A549 (cell line): ENCODE data around the gene OLFM1. TPM values are rescaled to one million over a fixed set of nuclear protein-coding genes. Genes with fewer than 3 reads are reported as not detected.

ENCODE experiments used
- ATAC-seq, 2 experiments: fragments of 200-7000 bp in 1 of 2; fragments of >200 bp in 1 of 2; cut with Nextera tagmentation in 1 of 2; cut with Tn5 transposase in 1 of 2; 3 replicates each; pipeline versions ENCODE4 v1.8.0 to v1.9.1; 2018 to 2020; ENCODE audit warnings: mild to moderate bottlenecking in 1 of 2, moderate library complexity in 1 of 2
- CTCF ChIA-PET: fragments of 300-600 bp; sonication (Branson Sonifier 250); formaldehyde crosslinking; extraction: SDS; loops from one replicate; lab custom pipeline; 2021; ENCODE audit warnings: antibody characterized with exemption, inconsistent platforms; lab: Yijun Ruan, JAX
- POLR2A ChIA-PET: fragments of 350-600 bp; formaldehyde crosslinking; extraction: SDS; loops from one replicate; lab custom pipeline; 2021; ENCODE audit warnings: antibody characterized with exemption, inconsistent platforms; lab: Yijun Ruan, JAX
- DNase-seq, 2 experiments: peaks; one replicate each; pipeline versions ENCODE4 v3.0.0 to v3.0.0-alpha.2; 2011 to 2016; ENCODE audit warnings: low read depth in 1 of 2, low spot score in 1 of 2
- FAIRE-seq: peaks from 2 replicates; lab custom pipeline; 2011; peaks lifted over from hg19 to GRCh38; lab: Jason Lieb, UNC
- H3K27ac ChIP-seq, 2 experiments: fragments of >200 bp; sonication (Bioruptor Twin); formaldehyde crosslinking; 3 replicates each; pipeline ENCODE4 v1.5.1; 2016 to 2017
- H3K4me1 ChIP-seq: fragments of >200 bp; sonication (Bioruptor Twin); formaldehyde crosslinking; 3 replicates; pipeline ENCODE4 v1.6.1; 2016
- H3K4me2 ChIP-seq: fragments of >200 bp; sonication (Bioruptor Twin); formaldehyde crosslinking; 3 replicates; pipeline ENCODE4 v1.6.1; 2016
- H3K4me3 ChIP-seq: fragments of >200 bp; sonication (Bioruptor Twin); formaldehyde crosslinking; 3 replicates; pipeline ENCODE4 v1.5.1; 2016
- H3K9me3 ChIP-seq: fragments of >200 bp; sonication (Bioruptor Twin); formaldehyde crosslinking; 3 replicates; pipeline ENCODE4 v1.6.1; 2016
- CBX2 ChIP-seq: fragments of 200-600 bp; sonication (generic); IDR thresholded peaks from 2 replicates; pipeline ENCODE4 v1.6.1; 2016; ENCODE audit warnings: low read depth, mild to moderate bottlenecking, borderline replicate concordance
- CBX8 ChIP-seq: fragments of 200-600 bp; sonication (generic); IDR thresholded peaks from 2 replicates; pipeline ENCODE4 v1.6.1; 2016
- ESRRA ChIP-seq: fragments of 150-350 bp; IDR thresholded peaks from 2 replicates; pipeline ENCODE4 v1.6.1; 2014; ENCODE audit warnings: mild to moderate bottlenecking, low read length, borderline replicate concordance
- FOSB ChIP-seq: fragments of 250-450 bp; sonication (Bioruptor Pico); IDR thresholded peaks from 2 replicates; pipeline ENCODE4 v1.5.0; 2020; ENCODE audit warnings: mild to moderate bottlenecking, moderate library complexity
- GATA3 ChIP-seq: IDR thresholded peaks from 2 replicates; pipeline ENCODE4 v1.6.1; 2012; ENCODE audit warnings: borderline replicate concordance
- HOXB5 ChIP-seq: fragments of 250-450 bp; sonication (Bioruptor Pico); IDR thresholded peaks from 2 replicates; pipeline ENCODE4 v1.5.0; 2020; ENCODE audit warnings: mild to moderate bottlenecking, moderate library complexity
- KDM1A ChIP-seq: fragments of 200-600 bp; sonication (generic); IDR thresholded peaks from 2 replicates; pipeline ENCODE4 v1.6.1; 2016; ENCODE audit warnings: low read depth, mild to moderate bottlenecking
- KDM5A ChIP-seq: fragments of 200-600 bp; sonication (generic); IDR thresholded peaks from 2 replicates; pipeline ENCODE4 v1.6.1; 2016; ENCODE audit warnings: antibody characterized with exemption, mild to moderate bottlenecking
- MAFK ChIP-seq: fragments of 450-650 bp; IDR thresholded peaks from 2 replicates; pipeline ENCODE4 v1.6.1; 2014; ENCODE audit not compliant: partially characterized antibody
- NPAS2 ChIP-seq: fragments of 250-450 bp; sonication (Bioruptor Pico); IDR thresholded peaks from 2 replicates; pipeline ENCODE4 v1.8.0; 2022; ENCODE audit warnings: mild to moderate bottlenecking, moderate library complexity, borderline replicate concordance
- NR3C1 ChIP-seq: fragments of >200 bp; sonication (Bioruptor Twin); formaldehyde crosslinking; IDR thresholded peaks from 3 replicates; pipeline ENCODE4 v1.6.1; 2017
- RCOR1 ChIP-seq: fragments of 150-350 bp; IDR thresholded peaks from 2 replicates; pipeline ENCODE4 v1.6.1; 2014; ENCODE audit warnings: antibody characterized with exemption, low read length, low read depth
- RFX5 ChIP-seq: fragments of 450-650 bp; IDR thresholded peaks from 2 replicates; pipeline ENCODE4 v1.7.1; 2014; ENCODE audit warnings: antibody characterized with exemption, mild to moderate bottlenecking, moderate library complexity
- SMC3 ChIP-seq: fragments of >200 bp; sonication (Bioruptor Twin); formaldehyde crosslinking; IDR thresholded peaks from 3 replicates; pipeline ENCODE4 v1.6.1; 2018; ENCODE audit warnings: inconsistent platforms
- TFCP2L1 ChIP-seq: fragments of 250-450 bp; sonication (Bioruptor Pico); IDR thresholded peaks from 2 replicates; pipeline ENCODE4 v1.5.0; 2021; ENCODE audit warnings: mild to moderate bottlenecking
- ZC3H11A ChIP-seq: fragments of 450-650 bp; IDR thresholded peaks from 2 replicates; pipeline ENCODE4 v1.6.1; 2014; ENCODE audit warnings: antibody characterized with exemption, mild to moderate bottlenecking
- ZSCAN20 ChIP-seq: fragments of 250-450 bp; sonication (Bioruptor Pico); IDR thresholded peaks from 2 replicates; pipeline ENCODE4 v1.8.0; 2022; ENCODE audit warnings: mild to moderate bottlenecking, moderate library complexity
- WGBS: methylation state at CpG from one replicate; pipeline ENCODE4 v1.1.6; 2017; ENCODE audit errors: missing lambda C conversion rate; 5-methylcytosine and 5-hydroxymethylcytosine counted together
- polyA plus RNA-seq, 4 experiments: library from polyadenylated mRNA; depleted of rRNA in 3 of 4; stranded (reverse); fragments of >200 nt; fragmentation: RNase III in 1 of 4; extraction: RNeasy Plus Mini Kit Qiagen cat#74134 plus additional on column Dnase treatment in 1 of 4; gene quantifications; 2 replicates in 3 of 4; 3 replicates in 1 of 4; pipeline ENCODE4 v1.2.3, GENCODE V29; 2011 to 2017
- TF ChIP-seq, protein P1 (sequence below): IDR thresholded peaks from 2 replicates; pipeline ENCODE4 v1.6.1; 2012
- TF ChIP-seq, protein P2 (sequence below): IDR thresholded peaks from 2 replicates; pipeline ENCODE4 v1.6.1; 2012; ENCODE audit warnings: low read depth, borderline replicate concordance
- TF ChIP-seq, protein P3 (sequence below): IDR thresholded peaks from 2 replicates; pipeline ENCODE4 v1.6.1; 2012
- TF ChIP-seq, protein P4 (sequence below): fragments of 200-600 bp; sonication (generic); IDR thresholded peaks from 2 replicates; pipeline ENCODE4 v1.6.1; 2016; ENCODE audit warnings: antibody characterized with exemption, mild to moderate bottlenecking, moderate library complexity
- TF ChIP-seq, protein P5 (sequence below): fragments of >200 bp; sonication (Bioruptor Twin); formaldehyde crosslinking; IDR thresholded peaks from 2 replicates; pipeline ENCODE4 v1.6.1; 2016

Gene OLFM1
- polyA plus RNA-seq, 2 of the 4 experiments (the other 2 are of a cell fraction), result 2.7 to 10.5 TPM

DNA sequence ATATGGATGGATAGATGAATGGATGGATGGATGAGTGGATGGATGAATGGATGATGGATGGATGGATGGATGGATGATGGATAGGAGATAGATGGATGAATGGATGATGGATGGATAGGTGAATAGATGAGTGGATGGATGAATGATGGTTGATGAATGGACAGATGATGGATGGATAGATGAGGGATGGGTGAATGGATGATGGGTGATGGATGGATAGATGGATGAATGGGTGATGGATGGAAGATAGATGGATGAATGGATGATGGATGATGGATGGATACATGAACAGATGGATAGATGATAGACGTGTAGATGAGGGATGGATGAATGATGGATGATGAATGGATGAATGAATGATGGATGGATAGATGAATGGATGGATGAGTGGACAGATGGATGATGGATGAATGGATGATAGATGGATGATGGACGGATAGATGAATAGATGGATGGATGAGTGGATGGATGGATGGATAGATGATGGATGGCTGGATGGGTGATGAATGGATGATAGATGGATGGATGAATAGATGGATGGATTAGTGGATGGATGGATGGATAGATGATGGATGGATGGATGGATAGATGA lies 53.8 kb downstream of the OLFM1 start (continued):
- TF ChIP-seq NPAS2 (CRISPR knock-in tag) (no peak), RFX5 (no peak), ZSCAN20 (CRISPR knock-in tag) (no peak), SMC3 (no peak), NR3C1 (no peak), KDM5A (no peak)
- TF ChIP-seq, protein P1, sequence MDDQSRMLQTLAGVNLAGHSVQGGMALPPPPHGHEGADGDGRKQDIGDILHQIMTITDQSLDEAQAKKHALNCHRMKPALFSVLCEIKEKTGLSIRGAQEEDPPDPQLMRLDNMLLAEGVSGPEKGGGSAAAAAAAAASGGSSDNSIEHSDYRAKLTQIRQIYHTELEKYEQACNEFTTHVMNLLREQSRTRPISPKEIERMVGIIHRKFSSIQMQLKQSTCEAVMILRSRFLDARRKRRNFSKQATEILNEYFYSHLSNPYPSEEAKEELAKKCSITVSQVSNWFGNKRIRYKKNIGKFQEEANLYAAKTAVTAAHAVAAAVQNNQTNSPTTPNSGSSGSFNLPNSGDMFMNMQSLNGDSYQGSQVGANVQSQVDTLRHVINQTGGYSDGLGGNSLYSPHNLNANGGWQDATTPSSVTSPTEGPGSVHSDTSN, result no peak
- TF ChIP-seq, protein P2, sequence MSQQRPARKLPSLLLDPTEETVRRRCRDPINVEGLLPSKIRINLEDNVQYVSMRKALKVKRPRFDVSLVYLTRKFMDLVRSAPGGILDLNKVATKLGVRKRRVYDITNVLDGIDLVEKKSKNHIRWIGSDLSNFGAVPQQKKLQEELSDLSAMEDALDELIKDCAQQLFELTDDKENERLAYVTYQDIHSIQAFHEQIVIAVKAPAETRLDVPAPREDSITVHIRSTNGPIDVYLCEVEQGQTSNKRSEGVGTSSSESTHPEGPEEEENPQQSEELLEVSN, result no peak
- TF ChIP-seq, protein P3, sequence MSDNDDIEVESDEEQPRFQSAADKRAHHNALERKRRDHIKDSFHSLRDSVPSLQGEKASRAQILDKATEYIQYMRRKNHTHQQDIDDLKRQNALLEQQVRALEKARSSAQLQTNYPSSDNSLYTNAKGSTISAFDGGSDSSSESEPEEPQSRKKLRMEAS, result no peak

DNA sequence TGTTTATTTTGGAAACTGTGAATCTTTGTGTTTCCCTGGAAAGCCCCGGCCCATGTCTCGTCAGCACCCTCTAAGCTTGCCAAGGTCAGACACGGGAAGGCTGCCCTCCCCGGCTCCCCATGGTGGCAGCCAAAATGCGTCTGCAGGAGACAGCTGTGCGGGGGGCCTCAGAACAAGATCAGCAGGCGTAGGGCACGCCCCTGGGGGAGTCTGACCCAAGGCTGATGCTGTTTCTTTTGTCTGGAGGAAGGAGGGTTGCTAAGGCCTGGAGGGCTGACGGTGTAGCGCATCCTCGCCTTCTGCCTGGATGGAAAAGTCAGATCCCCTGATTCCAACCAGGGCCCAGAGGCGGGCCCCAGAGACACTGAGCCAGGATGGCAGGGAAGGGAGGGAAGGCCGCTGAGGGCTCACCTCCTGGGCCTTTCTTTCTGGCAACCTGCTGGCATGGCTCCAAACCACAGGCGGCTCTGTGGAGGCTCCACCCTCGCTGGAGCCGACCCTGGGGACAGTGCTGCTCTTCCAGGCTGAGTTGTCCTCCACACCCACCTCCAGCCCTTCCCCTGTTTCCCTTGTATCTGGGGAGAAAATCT lies 57.2 kb downstream of the OLFM1 start:
- TF ChIP-seq TFCP2L1 (CRISPR knock-in tag) (no peak), GATA3 (no peak), ZC3H11A (no peak), RCOR1 (no peak), MAFK (no peak), NPAS2 (CRISPR knock-in tag) (no peak), KDM1A (no peak)
- TF ChIP-seq, protein P2, result no peak
- TF ChIP-seq, protein P3, result no peak
- no peak for FAIRE-seq
- Histone ChIP-seq H3K27ac (peak overlapping the region in 1 of 2 experiments; percentile 9; a peak in 3 of 6 replicates), H3K4me2 (peak overlapping the region; percentile 21; the same call in 2 of the 3 replicates), H3K4me3 (no peak overlapping the region), H3K9me3 (no peaks in the 10 kb centered on the region), H3K4me1 (peaks cover 7% of the 10 kb centered on the region; the same call in 1 of the 3 replicates)
- CTCF ChIA-PET, result interaction anchor here (1.0 kb wide), 1 partner anchor 15 kb away, joined by 3 read pairs; no protein-coding TSS in a partner anchor
- ATAC-seq, result peak; percentile 33 to 54; a peak in 3 of 6 replicates
- no peak for DNase-seq
- POLR2A ChIA-PET, result no interaction called here
- 34% methylated on average over 14 of the region's 16 CpGs for WGBS

DNA sequence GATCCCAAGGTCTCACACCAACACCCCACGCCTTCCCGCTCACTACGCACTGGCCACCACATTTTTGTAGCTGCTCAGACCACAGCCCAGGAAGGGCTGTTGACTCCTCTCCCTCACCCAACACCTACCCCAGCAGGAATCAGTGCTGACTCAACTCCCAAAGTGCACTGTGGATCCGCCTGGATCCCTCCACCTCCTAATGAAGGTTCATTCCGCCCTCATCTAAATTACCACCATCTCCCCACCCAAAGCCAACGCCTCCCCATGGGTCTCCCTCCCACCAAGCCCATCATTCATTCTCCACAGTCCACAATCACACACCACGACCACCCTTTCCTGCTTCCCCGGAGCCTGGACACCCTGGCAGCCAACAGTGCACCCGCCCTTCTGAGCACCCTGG lies 57.8 kb downstream of the OLFM1 start:
- Histone ChIP-seq H3K4me1 (peaks cover 7% of the 10 kb centered on the region; the same call in 1 of the 3 replicates), H3K27ac (peak overlapping the region in 1 of 2 experiments; percentile 9; a peak in 2 of 6 replicates), H3K4me2 (no peak overlapping the region), H3K9me3 (no peaks in the 10 kb centered on the region), H3K4me3 (no peak overlapping the region)
- ATAC-seq (no peak), DNase-seq (no peak), FAIRE-seq (no peak)
- POLR2A ChIA-PET, result no interaction called here
- TF ChIP-seq, protein P4, sequence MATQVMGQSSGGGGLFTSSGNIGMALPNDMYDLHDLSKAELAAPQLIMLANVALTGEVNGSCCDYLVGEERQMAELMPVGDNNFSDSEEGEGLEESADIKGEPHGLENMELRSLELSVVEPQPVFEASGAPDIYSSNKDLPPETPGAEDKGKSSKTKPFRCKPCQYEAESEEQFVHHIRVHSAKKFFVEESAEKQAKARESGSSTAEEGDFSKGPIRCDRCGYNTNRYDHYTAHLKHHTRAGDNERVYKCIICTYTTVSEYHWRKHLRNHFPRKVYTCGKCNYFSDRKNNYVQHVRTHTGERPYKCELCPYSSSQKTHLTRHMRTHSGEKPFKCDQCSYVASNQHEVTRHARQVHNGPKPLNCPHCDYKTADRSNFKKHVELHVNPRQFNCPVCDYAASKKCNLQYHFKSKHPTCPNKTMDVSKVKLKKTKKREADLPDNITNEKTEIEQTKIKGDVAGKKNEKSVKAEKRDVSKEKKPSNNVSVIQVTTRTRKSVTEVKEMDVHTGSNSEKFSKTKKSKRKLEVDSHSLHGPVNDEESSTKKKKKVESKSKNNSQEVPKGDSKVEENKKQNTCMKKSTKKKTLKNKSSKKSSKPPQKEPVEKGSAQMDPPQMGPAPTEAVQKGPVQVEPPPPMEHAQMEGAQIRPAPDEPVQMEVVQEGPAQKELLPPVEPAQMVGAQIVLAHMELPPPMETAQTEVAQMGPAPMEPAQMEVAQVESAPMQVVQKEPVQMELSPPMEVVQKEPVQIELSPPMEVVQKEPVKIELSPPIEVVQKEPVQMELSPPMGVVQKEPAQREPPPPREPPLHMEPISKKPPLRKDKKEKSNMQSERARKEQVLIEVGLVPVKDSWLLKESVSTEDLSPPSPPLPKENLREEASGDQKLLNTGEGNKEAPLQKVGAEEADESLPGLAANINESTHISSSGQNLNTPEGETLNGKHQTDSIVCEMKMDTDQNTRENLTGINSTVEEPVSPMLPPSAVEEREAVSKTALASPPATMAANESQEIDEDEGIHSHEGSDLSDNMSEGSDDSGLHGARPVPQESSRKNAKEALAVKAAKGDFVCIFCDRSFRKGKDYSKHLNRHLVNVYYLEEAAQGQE, result no peak
- TF ChIP-seq, protein P5, sequence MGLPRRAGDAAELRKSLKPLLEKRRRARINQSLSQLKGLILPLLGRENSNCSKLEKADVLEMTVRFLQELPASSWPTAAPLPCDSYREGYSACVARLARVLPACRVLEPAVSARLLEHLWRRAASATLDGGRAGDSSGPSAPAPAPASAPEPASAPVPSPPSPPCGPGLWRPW, result no peak
- TF ChIP-seq FOSB (no peak), CBX2 (no peak), HOXB5 (CRISPR knock-in tag) (no peak), KDM1A (no peak), ESRRA (no peak), CBX8 (no peak)
- WGBS, result 61% methylated on average over 9 of the region's 9 CpGs
- CTCF ChIA-PET, result no interaction called here
